H9 (cell line): ENCODE measurements around the gene CCBE1. TPM values are rescaled to one million over a fixed set of nuclear protein-coding genes. Genes with fewer than 3 reads are reported as not detected.

ENCODE experiments used
- DNase-seq: peaks from one replicate; pipeline ENCODE4 v3.0.0-alpha.2; 2017
- H2AFZ ChIP-seq: one replicate; pipeline ENCODE4 v1.6.1; 2013; ENCODE audit warnings: mild to moderate bottlenecking, low read length, control low read depth, moderate library complexity
- H2AK5ac ChIP-seq: 2 replicates; pipeline ENCODE4 v1.6.1; 2013; ENCODE audit warnings: low read length, control low read depth, mixed read lengths; ENCODE audit not compliant: insufficient read length
- H2BK120ac ChIP-seq: one replicate; pipeline ENCODE4 v1.6.1; 2013; ENCODE audit warnings: low read depth, mild to moderate bottlenecking, low read length, control low read depth, inconsistent platforms; ENCODE audit not compliant: poor library complexity, severe bottlenecking
- H2BK12ac ChIP-seq: 2 replicates; pipeline ENCODE4 v1.6.1; 2013; ENCODE audit warnings: low read length, control low read depth, mixed read lengths, low read depth; ENCODE audit not compliant: insufficient read length
- H2BK15ac ChIP-seq: 2 replicates; pipeline ENCODE4 v1.6.1; 2013; ENCODE audit warnings: low read depth, low read length, control low read depth
- H2BK20ac ChIP-seq: one replicate; pipeline ENCODE4 v1.6.1; 2013; ENCODE audit warnings: low read depth, mild to moderate bottlenecking, low read length, control low read depth, inconsistent platforms; ENCODE audit not compliant: poor library complexity, severe bottlenecking
- H2BK5ac ChIP-seq: 2 replicates; pipeline ENCODE4 v1.6.1; 2013; ENCODE audit warnings: low read length, control low read depth, mixed read lengths; ENCODE audit not compliant: insufficient read length
- H3K14ac ChIP-seq: 2 replicates; pipeline ENCODE4 v1.6.1; 2013; ENCODE audit warnings: low read length, control low read depth; ENCODE audit not compliant: insufficient read depth
- H3K18ac ChIP-seq: 2 replicates; pipeline ENCODE4 v1.6.1; 2013; ENCODE audit warnings: low read depth, mild to moderate bottlenecking, mixed read lengths, low read length, control low read depth; ENCODE audit not compliant: insufficient read length
- H3K23ac ChIP-seq: 2 replicates; pipeline ENCODE4 v1.6.1; 2013; ENCODE audit warnings: low read length, control low read depth, mixed read lengths, low read depth; ENCODE audit not compliant: insufficient read length
- H3K23me2 ChIP-seq: 2 replicates; pipeline ENCODE4 v1.6.1; 2013; ENCODE audit warnings: low read depth, mild to moderate bottlenecking, mixed read lengths, low read length, control low read depth; ENCODE audit not compliant: insufficient read length, poor library complexity, severe bottlenecking
- H3K27ac ChIP-seq: 2 replicates; pipeline ENCODE4 v1.5.1; 2013; ENCODE audit warnings: low read length, control low read depth, mixed read lengths, low read depth; ENCODE audit not compliant: insufficient read length
- H3K27me3 ChIP-seq: 2 replicates; pipeline ENCODE4 v1.6.1; 2013; ENCODE audit warnings: low read length, control low read depth, inconsistent platforms; ENCODE audit not compliant: insufficient read depth
- H3K4ac ChIP-seq: 2 replicates; pipeline ENCODE4 v1.6.1; 2013; ENCODE audit warnings: low read depth, mild to moderate bottlenecking, control low read depth, inconsistent platforms, low read length, moderate library complexity
- H3K4me1 ChIP-seq: 2 replicates; pipeline ENCODE4 v1.6.1; 2013; ENCODE audit warnings: low read length, control low read depth, inconsistent platforms; ENCODE audit not compliant: insufficient read depth
- H3K4me2 ChIP-seq: 2 replicates; pipeline ENCODE4 v1.6.1; 2013; ENCODE audit warnings: low read length, control low read depth, mixed read lengths; ENCODE audit not compliant: insufficient read length, insufficient read depth
- H3K56ac ChIP-seq: 2 replicates; pipeline ENCODE4 v1.6.1; 2013; ENCODE audit warnings: low read depth, mild to moderate bottlenecking, mixed read lengths, low read length, control low read depth; ENCODE audit not compliant: insufficient read length
- H3K79me1 ChIP-seq: 2 replicates; pipeline ENCODE4 v1.6.1; 2013; ENCODE audit warnings: low read depth, mild to moderate bottlenecking, moderate library complexity, low read length, control low read depth, inconsistent platforms; ENCODE audit not compliant: insufficient read depth, poor library complexity, severe bottlenecking
- H3K79me2 ChIP-seq: 2 replicates; pipeline ENCODE4 v1.6.1; 2013; ENCODE audit warnings: low read length, control low read depth, inconsistent platforms; ENCODE audit not compliant: insufficient read depth
- H3K9ac ChIP-seq: 2 replicates; pipeline ENCODE4 v1.6.1; 2013; ENCODE audit warnings: low read length, control low read depth, mixed read lengths; ENCODE audit not compliant: insufficient read length; ENCODE audit errors: extremely low read depth
- H3K9me3 ChIP-seq: one replicate; pipeline ENCODE4 v1.6.1; 2013; ENCODE audit warnings: low read depth, low read length, inconsistent platforms; ENCODE audit not compliant: control insufficient read depth
- H3T11ph ChIP-seq: one replicate; pipeline ENCODE4 v1.6.1; 2013; ENCODE audit warnings: mild to moderate bottlenecking, low read length, control low read depth, inconsistent platforms
- H4K20me1 ChIP-seq: one replicate; pipeline ENCODE4 v1.6.1; 2013; ENCODE audit not compliant: control insufficient read depth, insufficient read length, insufficient read depth
- H4K5ac ChIP-seq: 2 replicates; pipeline ENCODE4 v1.6.1; 2013; ENCODE audit warnings: low read depth, mild to moderate bottlenecking, mixed read lengths, low read length, control low read depth; ENCODE audit not compliant: insufficient read length
- H4K8ac ChIP-seq: replicated peaks from 2 replicates; pipeline ENCODE4 v1.6.1; 2013; ENCODE audit warnings: low read length, control low read depth, mixed read lengths, low read depth; ENCODE audit not compliant: insufficient read length
- H4K91ac ChIP-seq: 2 replicates; pipeline ENCODE4 v1.6.1; 2013; ENCODE audit warnings: low read depth, mild to moderate bottlenecking, moderate library complexity, mixed read lengths, low read length, control low read depth; ENCODE audit not compliant: insufficient read length
- H3K27ac Mint-ChIP-seq, 3 experiments: 2 replicates in 2 of 3; 3 replicates in 1 of 3; pipeline ENCODE4 v1.8.0; 2020 to 2021; ENCODE audit warnings: mixed read lengths in 3 of 3, mild to moderate bottlenecking in 1 of 3, moderate library complexity in 1 of 3
- H3K27me3 Mint-ChIP-seq: 2 replicates; pipeline ENCODE4 v1.8.0; 2021; ENCODE audit warnings: low read depth, mild to moderate bottlenecking, moderate library complexity, mixed read lengths
- H3K36me3 Mint-ChIP-seq, 3 experiments: 2 replicates in 2 of 3; 3 replicates in 1 of 3; pipeline ENCODE4 v1.8.0; 2020 to 2021; ENCODE audit warnings: low read depth in 3 of 3, mixed read lengths in 3 of 3; ENCODE audit not compliant: insufficient read depth in 1 of 3
- H3K4me1 Mint-ChIP-seq, 2 experiments: 2 replicates each; pipeline ENCODE4 v1.8.0; 2020; ENCODE audit warnings: mixed read lengths in 2 of 2
- H3K4me3 Mint-ChIP-seq, 2 experiments: 2 replicates in 1 of 2; 3 replicates in 1 of 2; pipeline ENCODE4 v1.8.0; 2020 to 2021; ENCODE audit warnings: mild to moderate bottlenecking in 2 of 2, mixed read lengths in 2 of 2, moderate library complexity in 1 of 2
- H3K9me3 Mint-ChIP-seq, 2 experiments: 2 replicates in 1 of 2; 3 replicates in 1 of 2; pipeline ENCODE4 v1.8.0; 2020; ENCODE audit warnings: mild to moderate bottlenecking in 2 of 2, mixed read lengths in 2 of 2, moderate library complexity in 1 of 2
- CTCF ChIP-seq: fragments of 200-600 bp; sonication (generic); conservative IDR thresholded peaks from 3 replicates; pipeline ENCODE4 v1.8.0; 2021; ENCODE audit warnings: antibody characterized with exemption, mild to moderate bottlenecking
- WGBS: extraction: QIAGEN DNeasy Blood & Tissue Kit; methylation state at CpG from one replicate; pipeline ENCODE4 v1.1.7; 2013; ENCODE audit warnings: missing lambda C conversion rate, low lambda C conversion rate, mixed read lengths; ENCODE audit not compliant: insufficient read length; ENCODE audit errors: extremely low coverage; 5-methylcytosine and 5-hydroxymethylcytosine counted together
- total RNA-seq: library from RNA; stranded (reverse); gene quantifications from 2 replicates; pipeline ENCODE4 v1.2.1, GENCODE V29; 2021

Gene CCBE1
- total RNA-seq, 1 experiment from 2014 or later, result 0.39 TPM

GRCh38 chr18:59528866-59529265 lies 168.4 kb downstream of the CCBE1 start:
- Histone ChIP-seq H3K23me2 (no peaks in the 10 kb centered on the region), H3K79me1 (no peaks in the 10 kb centered on the region), H4K91ac (no peak overlapping the region), H3K9me3 (no peaks in the 10 kb centered on the region), H3K79me2 (no peaks in the 10 kb centered on the region), H3K14ac (peak overlapping the region; percentile 39; the same call in 1 of the 2 replicates), H3K27ac (no peak overlapping the region), H3K4ac (no peak overlapping the region), H2BK5ac (no peak overlapping the region), H3K9ac (no peak overlapping the region), H2AFZ (no peak overlapping the region), H3K23ac (no peak overlapping the region), H3T11ph (no peak overlapping the region), H4K8ac (no peak overlapping the region), H2BK20ac (no peak overlapping the region), H2BK15ac (no peak overlapping the region), H4K20me1 (no peaks in the 10 kb centered on the region), H3K4me1 (no peaks in the 10 kb centered on the region), H3K56ac (no peak overlapping the region), H2BK12ac (no peak overlapping the region), H3K27me3 (no peaks in the 10 kb centered on the region), H2BK120ac (no peak overlapping the region), H2AK5ac (no peak overlapping the region), H4K5ac (no peak overlapping the region), H3K4me2 (no peak overlapping the region), H3K18ac (no peak overlapping the region)
- H3K4me1 Mint-ChIP-seq, result peaks cover 0 to 3% of the 10 kb centered on the region in 2 experiments; a peak in 1 of 4 replicates
- TF ChIP-seq CTCF, result no peak
- no peaks in the 10 kb centered on the region; the same call in none of the 2 replicates for H3K27me3 Mint-ChIP-seq
- no peak overlapping the region for H3K4me3 Mint-ChIP-seq
- WGBS, result no CpG with 5 or more reads among the region's 8 CpGs
- no peak for DNase-seq
- no peak overlapping the region for H3K27ac Mint-ChIP-seq
- H3K9me3 Mint-ChIP-seq, result peaks cover 3 to 8% of the 10 kb centered on the region in 2 experiments
- H3K36me3 Mint-ChIP-seq, result no peaks in the 10 kb centered on the region
